ENCODE results near the gene STARD8. TPM values are rescaled to one million over a fixed set of nuclear protein-coding genes. Genes with fewer than 3 reads are reported as not detected.

Gene STARD8
- total RNA-seq, 2 donors from 2014 or later: 15.8 to 19.8 TPM

DNA sequence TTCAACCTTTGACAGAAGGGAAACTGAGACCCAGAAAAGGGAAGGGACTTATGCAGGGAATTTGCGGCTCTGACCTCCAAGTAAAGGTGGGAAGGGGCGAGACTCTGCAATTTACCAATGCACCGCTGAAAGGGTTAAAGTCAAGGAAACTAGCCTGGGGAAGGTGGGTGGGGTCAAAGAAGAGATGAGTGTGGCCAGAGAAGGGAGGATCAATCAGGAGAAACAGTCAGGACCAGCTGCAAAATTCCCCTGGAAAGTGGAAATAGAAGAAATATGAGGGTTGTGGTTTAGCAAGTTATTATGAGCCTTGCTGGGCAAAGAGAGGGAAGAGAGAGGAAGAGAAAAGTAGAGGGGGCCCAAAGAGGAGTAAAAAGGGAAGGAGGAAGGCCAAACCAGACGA lies 30.5 kb downstream of the STARD8 start:
- ATAC-seq (ENCODE audit: insufficient number of reproducible peaks, low FRiP score, low read depth): no peak
- Histone ChIP-seq H3K36me3 (no peaks in the 10 kb centered on the region), H3K4me3 (no peak overlapping the region), H3K27me3 (replicated peaks; ENCODE audit: insufficient read depth) (no peaks in the 10 kb centered on the region), H3K4me1 (ENCODE audit: control insufficient read depth in 1 of 2, low read depth in 2 of 2) (peaks cover 0 to 7% of the 10 kb centered on the region in 2 donors), H3K27ac (no peak overlapping the region), H3K9me3 (no peaks in the 10 kb centered on the region)
- TF ChIP-seq, protein P1, sequence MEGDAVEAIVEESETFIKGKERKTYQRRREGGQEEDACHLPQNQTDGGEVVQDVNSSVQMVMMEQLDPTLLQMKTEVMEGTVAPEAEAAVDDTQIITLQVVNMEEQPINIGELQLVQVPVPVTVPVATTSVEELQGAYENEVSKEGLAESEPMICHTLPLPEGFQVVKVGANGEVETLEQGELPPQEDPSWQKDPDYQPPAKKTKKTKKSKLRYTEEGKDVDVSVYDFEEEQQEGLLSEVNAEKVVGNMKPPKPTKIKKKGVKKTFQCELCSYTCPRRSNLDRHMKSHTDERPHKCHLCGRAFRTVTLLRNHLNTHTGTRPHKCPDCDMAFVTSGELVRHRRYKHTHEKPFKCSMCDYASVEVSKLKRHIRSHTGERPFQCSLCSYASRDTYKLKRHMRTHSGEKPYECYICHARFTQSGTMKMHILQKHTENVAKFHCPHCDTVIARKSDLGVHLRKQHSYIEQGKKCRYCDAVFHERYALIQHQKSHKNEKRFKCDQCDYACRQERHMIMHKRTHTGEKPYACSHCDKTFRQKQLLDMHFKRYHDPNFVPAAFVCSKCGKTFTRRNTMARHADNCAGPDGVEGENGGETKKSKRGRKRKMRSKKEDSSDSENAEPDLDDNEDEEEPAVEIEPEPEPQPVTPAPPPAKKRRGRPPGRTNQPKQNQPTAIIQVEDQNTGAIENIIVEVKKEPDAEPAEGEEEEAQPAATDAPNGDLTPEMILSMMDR (IDR thresholded peaks at IDR 0.05): no peak
- DNase-seq (ENCODE audit: low spot score): no peak

DNA sequence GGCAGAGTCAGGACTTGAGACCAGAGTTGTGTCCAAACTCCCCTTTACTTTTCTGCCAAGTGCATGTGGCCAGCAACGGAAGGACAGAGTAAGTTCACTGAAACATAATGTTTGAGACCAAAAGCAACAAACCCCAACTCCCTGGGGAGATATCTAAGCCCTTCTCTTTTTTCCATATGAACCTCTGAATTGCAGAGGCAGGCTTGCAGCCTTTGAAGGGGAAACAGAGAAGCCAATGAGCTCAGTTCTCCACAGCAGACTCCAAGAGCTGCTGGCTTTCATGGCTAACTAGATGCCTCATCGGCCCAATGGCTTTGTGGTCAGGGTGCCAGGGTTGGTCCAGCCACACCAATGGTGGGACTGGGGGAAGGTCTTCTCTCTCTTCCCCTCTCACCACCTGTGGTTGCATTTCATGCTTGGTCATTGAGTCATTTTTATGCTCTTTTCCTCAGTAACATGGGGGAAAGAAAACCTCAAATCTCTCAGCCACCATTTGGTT lies 34.0 kb downstream of the STARD8 start:
- no peak for DNase-seq (ENCODE audit: low spot score)
- no peak overlapping the region for H3K4me3 ChIP-seq
- no peaks in the 10 kb centered on the region for H3K9me3 ChIP-seq
- H3K36me3 ChIP-seq: no peaks in the 10 kb centered on the region
- no peak overlapping the region for H3K27ac ChIP-seq
- H3K4me1 ChIP-seq (ENCODE audit: control insufficient read depth in 1 of 2, low read depth in 2 of 2): no peaks in the 10 kb centered on the region
- ATAC-seq (ENCODE audit: insufficient number of reproducible peaks, low FRiP score, low read depth): no peak
- H3K27me3 ChIP-seq (replicated peaks; ENCODE audit: insufficient read depth): no peaks in the 10 kb centered on the region
- TF ChIP-seq, protein P1 (IDR thresholded peaks at IDR 0.05): no peak

DNA sequence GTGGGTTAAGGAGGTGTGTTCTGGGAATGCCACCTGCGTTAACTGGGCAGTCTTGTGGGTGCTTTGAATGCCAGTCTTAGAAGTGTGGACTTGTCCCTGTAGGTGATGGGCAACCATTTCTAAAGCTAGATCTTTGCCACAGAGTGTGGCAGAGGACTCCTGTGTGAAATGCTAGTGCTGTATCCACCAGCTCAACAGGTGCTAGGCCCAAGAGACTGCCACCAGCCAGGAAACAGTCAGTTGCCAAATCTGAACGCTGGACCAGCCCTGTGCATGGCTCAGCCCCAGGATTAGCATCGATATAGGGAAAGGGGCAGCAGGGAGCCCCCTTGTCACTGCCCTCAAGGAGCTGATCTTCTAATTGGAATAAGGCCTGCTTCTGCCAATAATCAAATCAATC lies 35.3 kb downstream of the STARD8 start:
- ATAC-seq (ENCODE audit: insufficient number of reproducible peaks, low FRiP score, low read depth): no peak
- TF ChIP-seq, protein P1 (IDR thresholded peaks at IDR 0.05): no peak
- Histone ChIP-seq H3K27ac (no peak overlapping the region), H3K9me3 (no peaks in the 10 kb centered on the region), H3K4me3 (no peak overlapping the region), H3K4me1 (ENCODE audit: control insufficient read depth in 1 of 2, low read depth in 2 of 2) (no peaks in the 10 kb centered on the region), H3K27me3 (replicated peaks; ENCODE audit: insufficient read depth) (no peaks in the 10 kb centered on the region), H3K36me3 (no peaks in the 10 kb centered on the region)
- no peak for DNase-seq (ENCODE audit: low spot score)

DNA sequence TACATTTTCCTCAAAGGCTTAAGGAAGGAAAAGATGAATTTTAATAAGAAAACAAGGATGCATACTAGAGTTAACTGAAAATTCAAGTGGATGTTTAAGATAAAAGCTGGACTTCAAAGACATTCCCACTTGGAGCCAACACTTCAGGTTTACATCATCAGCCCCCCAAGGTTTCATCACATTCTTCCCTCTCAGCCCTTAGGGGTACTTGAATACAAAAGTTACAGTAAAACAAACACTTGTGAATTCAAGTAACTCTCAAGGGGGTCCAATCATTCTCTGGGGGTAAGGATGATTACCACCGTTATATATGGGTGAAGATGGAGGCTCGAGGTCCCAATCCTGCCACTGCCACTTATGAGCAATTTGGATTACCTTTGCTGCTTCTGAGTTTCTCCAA lies 36.1 kb downstream of the STARD8 start:
- TF ChIP-seq, protein P1 (IDR thresholded peaks at IDR 0.05): no peak
- ATAC-seq (ENCODE audit: insufficient number of reproducible peaks, low FRiP score, low read depth) (no peak), DNase-seq (ENCODE audit: low spot score) (no peak)
- Histone ChIP-seq H3K4me3 (no peak overlapping the region), H3K9me3 (no peaks in the 10 kb centered on the region), H3K27ac (no peak overlapping the region), H3K4me1 (ENCODE audit: control insufficient read depth in 1 of 2, low read depth in 2 of 2) (no peaks in the 10 kb centered on the region), H3K36me3 (no peaks in the 10 kb centered on the region), H3K27me3 (replicated peaks; ENCODE audit: insufficient read depth) (no peaks in the 10 kb centered on the region)

DNA sequence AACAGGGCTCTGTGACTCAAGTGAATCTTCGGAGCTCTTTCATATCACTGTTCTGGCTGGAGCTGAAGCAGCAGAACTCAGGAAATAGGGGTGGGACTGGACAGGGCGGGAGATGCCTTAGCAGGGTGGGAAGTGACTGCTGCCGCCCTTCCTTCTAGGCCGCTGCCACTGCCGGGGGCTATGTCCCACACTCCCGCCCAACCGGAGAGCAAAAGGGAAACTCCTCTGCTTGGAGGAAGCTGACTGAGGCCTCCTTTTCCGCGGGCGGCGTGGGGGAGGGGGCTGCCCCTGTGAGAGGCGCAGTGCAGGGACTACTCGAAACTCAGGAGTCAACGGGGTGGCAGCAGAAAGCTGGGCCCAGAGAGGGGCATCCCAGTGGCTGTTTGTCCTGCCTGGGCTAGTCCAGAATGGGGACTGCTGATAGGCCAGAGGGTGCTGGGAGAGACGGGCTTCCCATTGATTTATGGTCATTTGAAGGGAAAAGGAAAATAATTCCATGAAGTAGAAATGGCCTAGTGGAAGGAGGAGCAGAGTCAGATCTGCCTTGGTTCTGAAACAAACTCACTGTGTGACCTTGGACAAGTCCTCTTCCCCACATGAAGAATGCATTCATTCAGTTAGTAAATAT lies 36.9 kb downstream of the STARD8 start:
- Histone ChIP-seq H3K4me3 (no peak overlapping the region), H3K36me3 (no peaks in the 10 kb centered on the region), H3K27ac (no peak overlapping the region), H3K4me1 (ENCODE audit: control insufficient read depth in 1 of 2, low read depth in 2 of 2) (no peaks in the 10 kb centered on the region), H3K27me3 (replicated peaks; ENCODE audit: insufficient read depth) (no peaks in the 10 kb centered on the region), H3K9me3 (no peaks in the 10 kb centered on the region)
- TF ChIP-seq, protein P1 (IDR thresholded peaks at IDR 0.05): no peak
- no peak for ATAC-seq (ENCODE audit: insufficient number of reproducible peaks, low FRiP score, low read depth)
- DNase-seq (ENCODE audit: low spot score): no peak

Data from thoracic aorta (tissue), 2 donors.